Measurements from ENCODE around the gene ACTL8.

Gene ACTL8

GRCh38 chr1:17717594-17718535 is 37.3 kb upstream of the ACTL8 start:
- H3K9ac ChIP-seq (ENCODE audit: insufficient read length, low read depth) = no peak overlapping the region
- no peak overlapping the region for H3K4me3 ChIP-seq (ENCODE audit: insufficient read length, low read depth)
- no peaks in the 10 kb centered on the region for H3K27me3 ChIP-seq (ENCODE audit: insufficient read depth, insufficient read length)
- no peak for TF ChIP-seq ZNF274 (IDR thresholded peaks at IDR 0.05; ENCODE audit: low read depth, low read length)
- TF ChIP-seq SUZ12 (IDR thresholded peaks at IDR 0.05; ENCODE audit: extremely low read depth, insufficient read depth, insufficient read length) = no peak
- no peak for TF ChIP-seq YY1 (IDR thresholded peaks at IDR 0.05; ENCODE audit: insufficient read depth, insufficient read length)
- no peaks in the 10 kb centered on the region for H3K36me3 ChIP-seq (ENCODE audit: insufficient read depth, insufficient read length, low read length)
- no peaks in the 10 kb centered on the region for H3K9me3 ChIP-seq (ENCODE audit: insufficient read depth, low read length)
- DNase-seq (ENCODE audit: low read depth, low spot score) = no peak
- peaks cover 9% of the 10 kb centered on the region for H3K4me1 ChIP-seq (ENCODE audit: insufficient read depth, insufficient read length)

DNA sequence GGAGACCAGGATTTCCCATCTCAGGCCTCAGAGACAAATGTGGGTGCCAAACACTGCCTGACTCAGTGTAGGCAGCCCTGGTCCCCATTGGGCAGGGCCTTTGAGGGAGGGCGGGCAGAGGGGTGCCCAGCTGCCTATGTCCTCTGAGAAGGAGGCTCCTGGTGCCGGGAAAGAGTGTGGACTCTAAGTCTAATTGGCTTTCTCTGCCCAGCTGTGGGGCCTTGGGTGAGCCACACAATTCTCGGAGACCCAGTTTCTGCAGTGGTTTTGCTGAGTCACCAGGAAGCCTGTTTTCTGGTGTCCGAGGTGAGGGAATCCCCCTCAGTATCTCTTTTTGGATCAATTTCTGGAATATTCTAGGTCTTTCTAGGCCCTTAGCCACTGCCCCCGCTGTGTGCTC is 35.3 kb upstream of the ACTL8 start:
- H3K9me3 ChIP-seq (ENCODE audit: insufficient read depth, low read length) = no peaks in the 10 kb centered on the region
- DNase-seq (ENCODE audit: low read depth, low spot score) = no peak
- H3K36me3 ChIP-seq (ENCODE audit: insufficient read depth, insufficient read length, low read length) = no peaks in the 10 kb centered on the region
- no peak overlapping the region for H3K4me3 ChIP-seq (ENCODE audit: insufficient read length, low read depth)
- H3K4me1 ChIP-seq (ENCODE audit: insufficient read depth, insufficient read length) = peaks cover 13% of the 10 kb centered on the region
- no peak overlapping the region for H3K9ac ChIP-seq (ENCODE audit: insufficient read length, low read depth)
- no peaks in the 10 kb centered on the region for H3K27me3 ChIP-seq (ENCODE audit: insufficient read depth, insufficient read length)
- TF ChIP-seq YY1 (IDR thresholded peaks at IDR 0.05; ENCODE audit: insufficient read depth, insufficient read length) (no peak), SUZ12 (IDR thresholded peaks at IDR 0.05; ENCODE audit: extremely low read depth, insufficient read depth, insufficient read length) (no peak), ZNF274 (IDR thresholded peaks at IDR 0.05; ENCODE audit: low read depth, low read length) (no peak)

DNA sequence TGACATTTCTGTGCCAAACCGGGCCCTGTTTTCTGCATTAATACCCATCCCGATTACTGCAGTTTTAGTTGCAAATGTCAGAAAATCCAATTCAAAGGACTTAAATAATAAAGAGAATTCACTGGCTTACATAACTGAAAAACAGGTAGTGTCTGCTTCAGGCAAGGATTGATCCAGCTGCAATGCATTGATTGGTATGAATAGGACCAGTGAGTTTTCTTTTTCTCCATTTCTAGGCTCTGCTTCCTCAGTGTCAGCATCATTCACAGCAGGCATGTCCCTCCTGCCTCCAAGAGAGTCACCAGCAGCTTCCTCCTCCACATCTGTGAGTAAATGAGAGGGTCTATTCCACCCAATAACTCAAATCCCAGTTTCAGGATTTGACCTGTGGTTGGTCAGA is 33.7 kb upstream of the ACTL8 start:
- no peak for TF ChIP-seq SUZ12 (IDR thresholded peaks at IDR 0.05; ENCODE audit: extremely low read depth, insufficient read depth, insufficient read length)
- TF ChIP-seq YY1 (IDR thresholded peaks at IDR 0.05; ENCODE audit: insufficient read depth, insufficient read length) = no peak
- TF ChIP-seq ZNF274 (IDR thresholded peaks at IDR 0.05; ENCODE audit: low read depth, low read length) = no peak
- no peak for DNase-seq (ENCODE audit: low read depth, low spot score)
- Histone ChIP-seq H3K4me3 (ENCODE audit: insufficient read length, low read depth) (no peak overlapping the region), H3K36me3 (ENCODE audit: insufficient read depth, insufficient read length, low read length) (no peaks in the 10 kb centered on the region), H3K9me3 (ENCODE audit: insufficient read depth, low read length) (no peaks in the 10 kb centered on the region), H3K9ac (ENCODE audit: insufficient read length, low read depth) (no peak overlapping the region), H3K4me1 (ENCODE audit: insufficient read depth, insufficient read length) (peaks cover 20% of the 10 kb centered on the region), H3K27me3 (ENCODE audit: insufficient read depth, insufficient read length) (no peaks in the 10 kb centered on the region)

DNA sequence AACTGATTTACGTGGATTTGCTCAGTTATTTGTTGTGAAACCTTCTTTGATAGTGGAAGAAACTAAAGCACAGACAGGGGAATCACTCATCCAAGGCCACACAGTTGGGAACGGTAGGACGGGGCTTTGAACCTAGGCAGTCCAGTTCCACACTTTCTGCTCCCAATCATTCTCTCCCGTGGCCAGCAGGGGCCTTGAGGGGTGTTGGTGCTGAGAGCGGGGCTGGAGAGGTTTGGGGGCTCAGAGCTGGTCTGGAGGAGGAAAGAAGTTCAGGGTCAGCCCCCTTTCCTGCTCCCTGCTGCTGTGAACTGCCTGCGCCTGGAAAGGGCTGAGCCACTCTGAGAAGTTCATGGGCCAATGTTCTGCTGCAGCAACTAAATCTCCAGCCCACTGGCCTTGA is 31.4 kb upstream of the ACTL8 start:
- Histone ChIP-seq H3K4me1 (ENCODE audit: insufficient read depth, insufficient read length) (peaks cover 19% of the 10 kb centered on the region), H3K36me3 (ENCODE audit: insufficient read depth, insufficient read length, low read length) (no peaks in the 10 kb centered on the region), H3K4me3 (ENCODE audit: insufficient read length, low read depth) (no peak overlapping the region), H3K9me3 (ENCODE audit: insufficient read depth, low read length) (no peaks in the 10 kb centered on the region), H3K27me3 (ENCODE audit: insufficient read depth, insufficient read length) (no peaks in the 10 kb centered on the region), H3K9ac (ENCODE audit: insufficient read length, low read depth) (no peak overlapping the region)
- TF ChIP-seq ZNF274 (IDR thresholded peaks at IDR 0.05; ENCODE audit: low read depth, low read length) = no peak
- no peak for TF ChIP-seq YY1 (IDR thresholded peaks at IDR 0.05; ENCODE audit: insufficient read depth, insufficient read length)
- TF ChIP-seq SUZ12 (IDR thresholded peaks at IDR 0.05; ENCODE audit: extremely low read depth, insufficient read depth, insufficient read length) = no peak
- DNase-seq (ENCODE audit: low read depth, low spot score) = no peak

GRCh38 chr1:17724150-17724549 is 31.0 kb upstream of the ACTL8 start:
- TF ChIP-seq ZNF274 (IDR thresholded peaks at IDR 0.05; ENCODE audit: low read depth, low read length) = no peak
- TF ChIP-seq SUZ12 (IDR thresholded peaks at IDR 0.05; ENCODE audit: extremely low read depth, insufficient read depth, insufficient read length) = no peak
- TF ChIP-seq YY1 (IDR thresholded peaks at IDR 0.05; ENCODE audit: insufficient read depth, insufficient read length) = no peak
- Histone ChIP-seq H3K9me3 (ENCODE audit: insufficient read depth, low read length) (no peaks in the 10 kb centered on the region), H3K27me3 (ENCODE audit: insufficient read depth, insufficient read length) (no peaks in the 10 kb centered on the region), H3K9ac (ENCODE audit: insufficient read length, low read depth) (no peak overlapping the region), H3K4me1 (ENCODE audit: insufficient read depth, insufficient read length) (peaks cover 19% of the 10 kb centered on the region), H3K36me3 (ENCODE audit: insufficient read depth, insufficient read length, low read length) (no peaks in the 10 kb centered on the region), H3K4me3 (ENCODE audit: insufficient read length, low read depth) (no peak overlapping the region)
- no peak for DNase-seq (ENCODE audit: low read depth, low spot score)

- H3K9me3 ChIP-seq (ENCODE audit: insufficient read depth, low read length) = no peaks in the 10 kb centered on the region
- no peaks in the 10 kb centered on the region for H3K27me3 ChIP-seq (ENCODE audit: insufficient read depth, insufficient read length)
- H3K4me3 ChIP-seq (ENCODE audit: insufficient read length, low read depth) = no peak overlapping the region
- H3K36me3 ChIP-seq (ENCODE audit: insufficient read depth, insufficient read length, low read length) = no peaks in the 10 kb centered on the region
- no peak for DNase-seq (ENCODE audit: low read depth, low spot score)
- H3K4me1 ChIP-seq (ENCODE audit: insufficient read depth, insufficient read length) = peaks cover 17% of the 10 kb centered on the region
- no peak overlapping the region for H3K9ac ChIP-seq (ENCODE audit: insufficient read length, low read depth)
- TF ChIP-seq SUZ12 (IDR thresholded peaks at IDR 0.05; ENCODE audit: extremely low read depth, insufficient read depth, insufficient read length) (no peak), YY1 (IDR thresholded peaks at IDR 0.05; ENCODE audit: insufficient read depth, insufficient read length) (no peak), ZNF274 (IDR thresholded peaks at IDR 0.05; ENCODE audit: low read depth, low read length) (no peak)
Measured at GRCh38 chr1:17725084-17725719, 29.9 kb upstream of the ACTL8 start.

Data from NT2/D1 (cell line).